ENCODE results near the gene MPG. TPM values are rescaled to one million over a fixed set of nuclear protein-coding genes. Genes with fewer than 3 reads are reported as not detected.

Gene MPG
- total RNA-seq, 1 donor from 2014 or later, result 50.0 TPM

GRCh38 chr16:85865-86264, 7.8 kb downstream of the MPG start:
- TF ChIP-seq CTCF (conservative IDR thresholded peaks at IDR 0.05), result no peak
- H3K27ac Mint-ChIP-seq (ENCODE audit: unreplicated experiment), result no peak overlapping the region
- H3K4me3 Mint-ChIP-seq, result no peak overlapping the region
- no peak for DNase-seq (ENCODE audit: low read depth, low spot score)
- no peaks in the 10 kb centered on the region for H3K9me3 Mint-ChIP-seq
- peaks cover 6% of the 10 kb centered on the region for H3K4me1 Mint-ChIP-seq
- no peaks in the 10 kb centered on the region for H3K36me3 Mint-ChIP-seq (ENCODE audit: low read depth)
- H3K27me3 Mint-ChIP-seq (ENCODE audit: low read depth), result no peaks in the 10 kb centered on the region

- no peak for DNase-seq (ENCODE audit: low read depth, low spot score)
- H3K4me3 Mint-ChIP-seq, result no peak overlapping the region
- H3K36me3 Mint-ChIP-seq (ENCODE audit: low read depth), result no peaks in the 10 kb centered on the region
- H3K4me1 Mint-ChIP-seq, result peaks cover 6% of the 10 kb centered on the region
- H3K9me3 Mint-ChIP-seq, result no peaks in the 10 kb centered on the region
- H3K27me3 Mint-ChIP-seq (ENCODE audit: low read depth), result no peaks in the 10 kb centered on the region
- H3K27ac Mint-ChIP-seq (ENCODE audit: unreplicated experiment), result peak overlapping the region; percentile 27
- no peak for TF ChIP-seq CTCF (conservative IDR thresholded peaks at IDR 0.05)
These were observed 8.5 kb downstream of the MPG start for GRCh38 chr16:86483-86952.

GRCh38 chr16:88613-89012, 10.6 kb downstream of the MPG start:
- TF ChIP-seq CTCF (conservative IDR thresholded peaks at IDR 0.05), result no peak
- Mint-ChIP-seq H3K27ac (ENCODE audit: unreplicated experiment) (no peak overlapping the region), H3K36me3 (ENCODE audit: low read depth) (no peaks in the 10 kb centered on the region), H3K9me3 (no peaks in the 10 kb centered on the region), H3K27me3 (ENCODE audit: low read depth) (no peaks in the 10 kb centered on the region), H3K4me3 (no peak overlapping the region), H3K4me1 (peaks cover 4% of the 10 kb centered on the region)
- DNase-seq (ENCODE audit: low read depth, low spot score), result no peak

- H3K27ac Mint-ChIP-seq (ENCODE audit: unreplicated experiment), result no peak overlapping the region
- no peaks in the 10 kb centered on the region for H3K27me3 Mint-ChIP-seq (ENCODE audit: low read depth)
- TF ChIP-seq CTCF (conservative IDR thresholded peaks at IDR 0.05), result no peak
- DNase-seq (ENCODE audit: low read depth, low spot score), result no peak
- no peaks in the 10 kb centered on the region for H3K4me1 Mint-ChIP-seq
- H3K9me3 Mint-ChIP-seq, result no peaks in the 10 kb centered on the region
- H3K36me3 Mint-ChIP-seq (ENCODE audit: low read depth), result no peaks in the 10 kb centered on the region
- no peak overlapping the region for H3K4me3 Mint-ChIP-seq
These were observed 11.6 kb downstream of the MPG start for GRCh38 chr16:89391-90302.

GRCh38 chr16:91484-91883, 13.5 kb downstream of the MPG start:
- no peak overlapping the region for H3K27ac Mint-ChIP-seq (ENCODE audit: unreplicated experiment)
- peak overlapping the region; percentile 67 for H3K4me3 Mint-ChIP-seq
- H3K27me3 Mint-ChIP-seq (ENCODE audit: low read depth), result no peaks in the 10 kb centered on the region
- TF ChIP-seq CTCF (conservative IDR thresholded peaks at IDR 0.05), result no peak
- no peak for DNase-seq (ENCODE audit: low read depth, low spot score)
- H3K36me3 Mint-ChIP-seq (ENCODE audit: low read depth), result no peaks in the 10 kb centered on the region
- H3K9me3 Mint-ChIP-seq, result no peaks in the 10 kb centered on the region
- peaks cover 7% of the 10 kb centered on the region for H3K4me1 Mint-ChIP-seq

Data from neural crest cell (in vitro differentiated cells).